Panc1 (cell line): ENCODE data around the gene MIA3.

Experiments
- CTCF ChIP-seq: fragments of 450-650 bp; IDR thresholded peaks from 2 replicates; pipeline ENCODE4 v1.5.1; 2017; ENCODE audit warnings: mild to moderate bottlenecking
- POLR2AphosphoS5 ChIP-seq: IDR thresholded peaks from 2 replicates; pipeline ENCODE4 v1.6.1; 2012; ENCODE audit warnings: mild to moderate bottlenecking, low read depth, low read length, moderate library complexity
- REST ChIP-seq, 2 experiments: IDR thresholded peaks; 2 replicates each; pipeline ENCODE4 v1.6.1; 2011 to 2012; ENCODE audit warnings: low read depth in 2 of 2, control low read depth in 1 of 2, low read length in 1 of 2, mild to moderate bottlenecking in 1 of 2, moderate library complexity in 1 of 2; ENCODE audit not compliant: insufficient read depth in 1 of 2
- TCF7L2 ChIP-seq: IDR thresholded peaks from 2 replicates; pipeline ENCODE4 v1.6.1; 2011; ENCODE audit warnings: mild to moderate bottlenecking, low read depth, low read length, inconsistent platforms

- TF ChIP-seq CTCF (no peak), TCF7L2 (no peak), POLR2AphosphoS5 (no peak), REST (IDR thresholded peaks at IDR 0.05; ENCODE audit: insufficient read depth in 1 of 2, low read depth in 2 of 2, low read length in 1 of 2) (no peak)
Measured at GRCh38 chr1:222592171-222592570, 25.7 kb upstream of the MIA3 start.
